Muscle of arm (tissue), 12 donors: Measurements from ENCODE around the gene SMAD3. TPM values are rescaled to one million over a fixed set of nuclear protein-coding genes. Genes with fewer than 3 reads are reported as not detected.

Source experiments
- DNase-seq: peaks from one replicate; pipeline ENCODE4 v3.0.0-alpha.2; 2013
- polyA plus RNA-seq, 12 donors: library from polyadenylated mRNA; unstranded; fragments of 120-200 nt; gene quantifications; one replicate each; pipeline ENCODE4 v1.2.1, GENCODE V29; 2013; ENCODE audit not compliant: insufficient read length in 12 of 12

SMAD3 gene
- polyA plus RNA-seq, 12 donors, result 22.4 to 79.5 (median 26.0) TPM; not detected in 1

- DNase-seq, result no peak
These were observed 129.0 kb downstream of the SMAD3 start for GRCh38 chr15:67194171-67195114.

DNA sequence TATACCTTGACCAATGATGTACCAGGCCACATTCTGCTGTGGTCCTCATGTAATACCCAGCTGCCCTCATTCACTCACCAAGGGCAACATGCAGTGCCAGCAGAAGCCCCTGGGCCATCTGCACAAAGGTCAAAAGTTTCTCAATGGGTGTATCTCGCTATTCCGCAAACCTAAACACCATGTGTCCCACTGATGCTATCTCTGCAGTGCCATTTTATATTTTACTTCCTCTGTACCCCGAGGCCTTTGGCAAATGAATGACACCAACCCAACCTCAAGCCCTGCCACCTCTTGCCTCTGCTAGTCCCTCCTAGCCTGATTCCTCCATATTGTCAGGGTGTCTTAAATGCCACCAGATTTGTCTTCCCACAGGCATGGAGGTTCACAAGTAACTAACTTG, 129.9 kb downstream of the SMAD3 start:
- no peak for DNase-seq

- no peak for DNase-seq
These were observed 130.8 kb downstream of the SMAD3 start for GRCh38 chr15:67196222-67196621.

DNA sequence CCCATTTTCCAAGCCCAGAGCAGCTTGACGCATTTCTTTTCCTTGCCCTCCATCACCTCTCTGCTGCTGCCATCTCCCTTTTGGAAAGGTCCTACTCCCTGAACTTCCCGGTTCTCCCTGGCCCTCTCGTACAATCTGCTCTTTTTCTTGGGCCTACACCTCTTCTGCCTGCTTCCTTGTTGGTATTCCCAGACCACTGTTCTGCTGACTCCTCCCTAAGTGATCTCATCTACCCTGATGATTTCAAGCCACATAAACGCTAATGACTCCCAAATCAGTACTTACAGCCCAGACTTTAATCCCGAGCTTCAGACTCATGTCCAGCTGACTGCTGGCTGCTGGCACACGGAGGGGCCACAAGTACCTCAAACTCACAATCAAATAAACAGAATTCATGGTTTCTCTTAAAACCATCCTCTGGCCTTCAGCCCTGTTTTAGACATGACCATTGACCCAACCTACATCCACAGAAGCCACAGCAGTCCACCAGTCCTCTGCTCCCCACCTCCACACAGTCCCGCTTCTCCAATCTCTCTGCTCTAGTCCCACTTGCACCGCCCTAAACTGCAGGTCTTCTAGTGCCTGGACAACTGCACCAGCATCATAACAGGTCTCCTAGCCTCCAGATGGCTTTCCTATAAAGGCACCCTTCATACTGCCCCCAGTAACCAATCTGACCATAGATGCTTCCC, 131.4 kb downstream of the SMAD3 start:
- DNase-seq, result no peak

- DNase-seq, result no peak
These were observed 131.9 kb downstream of the SMAD3 start for GRCh38 chr15:67197364-67197695.

DNA sequence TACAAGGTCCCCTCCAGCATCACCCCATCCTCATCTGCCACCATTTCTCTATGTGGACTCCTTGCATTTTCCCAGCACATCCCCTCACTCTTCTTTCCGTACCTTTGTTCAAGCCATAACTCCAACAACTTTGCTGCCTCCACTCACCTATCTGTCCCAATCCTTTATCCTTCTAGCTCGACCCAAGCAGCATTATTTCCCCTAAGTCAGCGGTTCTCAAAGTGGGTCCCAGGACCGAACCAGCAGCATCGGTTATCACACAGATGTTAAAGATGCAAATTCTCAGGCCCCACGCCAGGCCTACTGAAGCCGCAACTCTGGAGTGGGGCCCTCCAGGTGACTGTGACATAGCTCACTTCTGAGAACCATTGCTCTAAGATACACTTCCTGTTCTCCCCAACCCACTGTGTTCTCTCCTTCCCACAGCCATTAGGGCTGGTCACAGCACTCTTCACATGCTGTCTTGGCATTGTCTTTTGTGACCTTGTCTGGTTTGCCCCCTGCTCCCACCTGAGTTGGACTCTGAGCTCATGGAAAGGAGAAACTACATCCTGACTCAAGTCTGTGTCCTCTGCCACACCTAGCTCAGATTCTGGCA, 132.9 kb downstream of the SMAD3 start:
- no peak for DNase-seq

GRCh38 chr15:67199391-67199790, 134.0 kb downstream of the SMAD3 start:
- DNase-seq, result no peak

DNA sequence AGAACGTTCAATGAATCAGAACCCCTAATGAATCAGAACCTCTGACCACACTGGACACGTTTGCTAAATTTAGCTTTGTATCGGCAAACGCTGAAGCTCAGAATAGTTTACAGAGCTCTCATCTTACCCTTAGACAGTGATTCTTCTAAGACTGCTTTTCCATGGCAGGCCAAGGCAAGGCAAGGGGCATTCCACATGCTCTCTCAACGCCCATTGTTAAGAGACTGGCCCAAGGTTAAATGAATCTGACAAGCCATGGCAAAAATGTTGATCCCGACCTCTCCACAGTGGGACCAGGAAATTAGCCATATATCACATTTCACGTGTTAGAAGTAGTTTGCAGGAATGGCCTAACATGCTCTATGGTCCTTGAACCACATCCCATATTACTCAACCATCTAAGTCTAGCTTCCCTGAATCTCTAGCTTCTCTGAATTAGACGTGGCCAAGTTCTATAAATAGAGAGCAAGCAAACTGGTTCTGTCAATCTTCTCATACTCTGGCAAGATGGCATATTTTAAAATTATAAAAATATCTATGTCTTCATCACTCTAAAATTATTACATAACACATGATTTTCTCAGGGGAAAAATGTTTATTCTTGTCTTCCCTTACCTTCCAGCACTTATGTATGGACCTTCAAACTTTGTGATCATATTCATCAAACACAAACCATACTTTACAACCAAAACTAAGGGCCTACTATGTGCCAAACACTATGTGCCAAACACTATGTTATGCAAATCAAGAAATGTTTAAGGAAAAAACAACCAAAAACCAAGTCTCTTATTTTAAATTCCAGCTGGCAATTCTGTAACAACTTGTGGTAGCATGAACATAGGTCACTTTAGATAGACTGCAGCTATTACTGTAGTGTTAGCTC, 134.7 kb downstream of the SMAD3 start:
- no peak for DNase-seq

DNA sequence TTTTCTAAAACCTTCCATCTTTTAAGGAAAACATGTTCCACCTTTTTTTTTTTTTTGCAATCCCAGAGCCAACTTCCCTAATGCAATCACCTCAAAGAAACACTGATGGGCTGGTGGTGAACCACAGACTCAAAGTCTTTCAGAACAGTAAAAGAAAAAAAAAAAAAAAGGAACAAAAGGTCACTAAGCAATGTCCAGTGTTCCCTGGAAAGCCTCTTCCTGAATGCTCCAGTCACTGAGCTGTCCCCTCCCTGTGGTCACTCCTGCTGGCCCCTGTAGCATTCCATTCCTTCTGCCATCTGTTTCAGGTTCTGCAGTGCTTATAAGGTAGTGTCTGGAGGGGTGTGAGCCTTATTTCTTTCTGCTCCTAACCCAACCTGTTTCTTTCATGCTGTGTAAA, 135.7 kb downstream of the SMAD3 start:
- DNase-seq, result no peak

DNA sequence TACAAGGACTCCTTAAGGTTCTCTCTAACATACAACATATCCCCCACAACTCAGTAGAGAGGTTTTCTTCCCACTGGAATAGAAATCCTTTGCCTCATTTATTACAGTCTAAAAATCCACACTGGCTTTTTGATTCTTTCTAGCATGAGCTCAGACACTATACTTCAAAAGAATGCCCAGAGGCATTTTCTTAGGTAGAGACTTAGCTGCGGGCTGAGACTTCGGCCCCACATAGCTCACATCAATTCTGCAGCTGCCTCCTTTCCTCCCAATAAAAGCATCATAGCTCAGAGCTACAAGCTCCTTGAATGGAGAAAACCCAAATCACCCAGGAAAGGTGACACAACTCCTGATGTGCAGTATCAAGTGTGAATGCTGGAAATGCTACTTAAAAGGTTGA, 136.7 kb downstream of the SMAD3 start:
- DNase-seq, result no peak

- DNase-seq, result no peak
These were observed 137.6 kb downstream of the SMAD3 start for GRCh38 chr15:67202991-67203390.

DNA sequence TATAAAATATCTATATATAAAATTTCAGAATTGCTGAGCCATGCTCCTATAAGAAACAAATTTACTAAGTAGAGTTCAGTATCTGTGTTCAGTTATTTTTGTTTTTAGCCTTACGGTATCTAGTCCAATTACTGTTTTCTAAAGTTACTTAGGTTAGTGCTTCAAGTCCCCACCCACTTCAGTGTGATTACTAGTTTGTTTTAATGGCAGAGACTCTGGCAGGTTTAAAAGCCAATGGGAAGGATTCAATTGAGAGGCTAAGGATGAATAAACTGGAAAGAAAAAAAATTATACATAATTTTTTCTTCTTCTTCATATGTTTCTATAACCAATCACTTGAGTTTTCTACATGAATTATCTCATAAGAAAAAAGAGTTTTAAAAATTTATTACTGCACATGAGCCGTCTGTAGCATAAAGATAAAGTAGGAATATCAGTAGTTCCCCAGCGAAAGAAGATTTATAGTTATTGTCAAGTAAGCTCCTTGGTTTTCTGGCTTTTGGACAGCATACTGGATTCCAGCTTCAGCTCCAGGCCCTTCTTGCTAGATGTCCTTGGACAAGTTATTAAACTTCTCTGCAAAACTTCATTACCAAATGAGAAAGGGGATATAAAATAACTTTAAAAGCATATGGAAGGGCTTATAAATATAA, 142.3 kb downstream of the SMAD3 start:
- DNase-seq, result no peak

DNA sequence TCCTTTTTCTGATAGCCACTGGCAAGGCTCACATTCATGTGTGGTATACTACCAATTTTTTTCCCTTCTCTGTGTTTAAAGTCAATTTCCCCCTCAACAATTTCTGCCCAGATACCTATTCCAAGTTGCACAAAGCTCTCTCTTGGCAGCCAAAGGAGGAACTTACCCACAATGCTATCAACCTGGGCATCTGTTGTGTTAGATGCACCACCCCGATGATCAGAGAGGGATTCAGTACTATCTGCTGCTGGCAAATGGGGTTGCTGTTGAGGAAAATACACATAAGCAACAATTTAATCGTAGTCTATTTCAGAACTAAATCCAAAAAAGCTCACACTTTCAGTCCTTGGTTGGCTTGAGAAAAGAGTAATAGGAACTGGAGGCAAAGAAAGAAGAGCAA, 143.0 kb downstream of the SMAD3 start:
- no peak for DNase-seq

DNA sequence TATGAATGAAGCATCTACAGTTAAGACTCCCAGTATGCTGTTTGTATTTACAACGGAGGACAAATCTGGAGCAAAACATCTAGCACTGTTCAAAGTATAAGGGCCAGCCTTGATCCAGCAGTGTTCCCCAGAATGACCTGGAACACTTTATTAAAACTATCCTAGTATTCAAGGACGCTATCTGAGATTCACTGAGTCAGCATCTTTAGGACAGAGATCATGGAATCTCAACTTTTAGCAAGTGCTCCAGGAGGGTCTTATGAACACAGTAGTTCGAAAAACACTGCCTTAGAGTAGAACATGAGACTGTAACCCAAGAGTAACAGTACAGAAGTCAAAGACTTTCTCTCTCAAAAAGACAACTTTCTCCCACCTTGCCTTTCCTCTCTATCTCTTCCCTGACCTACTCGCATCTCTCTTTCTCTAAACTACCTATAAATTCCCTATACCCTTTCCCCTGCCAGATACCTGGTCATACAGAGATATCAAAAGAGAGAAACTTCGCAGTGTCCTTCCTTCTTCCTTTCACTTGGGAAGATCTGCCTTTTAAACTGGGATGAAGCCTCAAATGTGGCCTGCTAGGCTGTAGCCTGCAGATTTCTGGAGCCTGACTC, 145.3 kb downstream of the SMAD3 start:
- DNase-seq, result no peak

DNA sequence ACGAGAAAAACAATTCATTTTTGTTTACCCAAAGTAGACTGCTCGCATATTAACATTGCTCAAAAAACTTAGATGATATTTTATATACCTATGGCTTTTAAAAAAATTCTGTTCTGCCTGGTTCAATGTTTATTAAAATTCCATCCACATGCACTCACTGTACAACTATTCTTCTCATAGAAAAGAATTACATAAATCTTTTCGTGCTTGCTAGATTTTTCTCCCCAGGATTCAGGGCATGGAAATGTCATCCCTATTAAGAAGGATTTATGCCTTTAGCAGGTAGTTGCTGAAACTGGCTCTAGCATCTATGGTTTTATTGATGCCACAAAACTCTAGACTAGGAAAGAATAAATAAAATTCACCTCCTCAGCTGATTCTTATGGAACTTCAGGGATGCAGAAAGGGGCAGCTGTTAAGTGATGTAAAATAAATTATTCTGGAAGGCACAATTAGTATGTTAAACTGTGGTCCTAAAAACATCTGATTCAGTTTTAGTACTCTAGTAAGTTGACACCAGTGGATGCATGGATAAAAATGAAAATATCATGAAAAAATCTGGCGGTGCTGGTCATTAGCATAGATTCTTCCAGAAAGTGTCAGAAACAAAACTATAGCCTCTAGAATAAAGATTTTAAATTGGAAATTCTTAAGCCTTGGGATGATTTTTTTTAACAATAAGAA, 147.4 kb downstream of the SMAD3 start:
- no peak for DNase-seq

DNA sequence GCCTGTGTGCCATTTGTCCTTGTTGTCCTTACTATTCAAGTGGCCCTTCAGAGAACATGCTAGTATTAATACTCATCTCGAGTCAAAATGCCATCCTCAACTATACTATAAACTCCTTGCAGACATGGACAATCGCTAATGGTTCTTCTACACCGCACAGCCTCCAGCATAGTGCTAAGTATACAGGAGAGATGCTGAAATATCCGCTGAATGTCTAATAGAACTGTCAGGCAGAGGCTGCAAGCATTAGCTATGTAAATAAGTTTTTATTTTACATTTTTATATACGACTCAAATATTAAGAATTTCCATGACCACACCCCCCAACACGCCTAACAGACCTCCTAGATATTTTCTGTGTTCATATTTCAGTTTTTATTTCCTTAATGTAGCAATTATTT, 149.7 kb downstream of the SMAD3 start:
- no peak for DNase-seq

DNA sequence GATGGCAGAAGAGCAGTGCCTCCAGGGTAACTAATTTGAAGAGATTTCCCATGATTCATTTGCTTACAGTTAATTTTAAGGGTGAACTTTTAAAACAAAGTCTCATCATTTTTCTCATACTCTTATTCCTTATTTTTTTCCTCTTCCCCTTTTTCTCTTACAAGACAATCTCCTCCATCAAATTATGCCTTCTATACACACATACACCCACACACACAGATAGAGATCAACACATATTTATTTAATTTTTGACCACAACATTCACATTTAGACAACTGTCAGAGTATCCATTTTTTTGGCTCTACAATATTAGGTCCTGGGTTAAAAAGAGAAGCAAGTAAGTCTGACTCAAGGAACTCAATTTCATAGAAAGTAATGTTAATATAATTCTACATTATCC, 151.5 kb downstream of the SMAD3 start:
- no peak for DNase-seq

- no peak for DNase-seq
These were observed 153.0 kb downstream of the SMAD3 start for GRCh38 chr15:67218428-67218827.

DNA sequence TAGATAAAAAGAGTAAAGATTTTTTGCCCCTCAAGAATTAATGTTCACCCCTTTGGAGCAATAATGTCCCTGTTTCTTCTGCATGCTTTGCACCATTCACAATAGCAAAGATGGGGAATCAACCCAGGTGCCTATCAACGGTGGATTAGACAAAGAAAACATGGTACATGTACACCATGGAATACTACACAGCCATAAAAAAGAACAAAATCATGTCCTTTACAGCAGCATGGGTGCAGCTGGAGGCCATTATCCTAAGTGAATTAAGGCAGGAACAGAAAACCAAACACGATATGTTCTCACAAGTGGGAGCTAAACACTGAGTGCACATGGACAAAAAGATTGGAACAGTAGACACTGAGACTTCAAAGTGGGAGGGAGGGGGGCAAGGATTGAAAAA, 153.9 kb downstream of the SMAD3 start:
- DNase-seq, result no peak

DNA sequence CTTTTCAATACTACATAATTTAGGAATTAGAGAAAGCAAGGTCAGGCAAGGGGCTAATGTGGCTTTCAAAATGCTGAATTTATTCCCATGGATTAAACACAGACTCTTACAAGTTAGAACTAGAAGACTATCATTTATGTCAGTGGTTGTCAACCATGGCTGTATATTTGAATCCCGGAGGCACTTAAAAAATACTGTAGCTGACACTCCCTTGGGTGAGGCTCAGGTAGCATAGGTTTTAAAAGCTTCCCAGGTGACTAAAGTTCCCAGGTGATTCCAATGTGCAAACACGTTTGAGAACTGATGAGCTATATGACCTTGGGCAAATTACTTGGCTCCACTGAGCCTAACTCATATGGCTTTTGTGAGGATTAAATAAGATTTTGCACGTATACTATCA, 159.5 kb downstream of the SMAD3 start:
- DNase-seq, result no peak
